Coronary artery (tissue), 2 donors: ENCODE data around the gene NME8.
"Not testable (repeated sequence)": the region's sequence is repeated elsewhere in the genome, so short reads cannot be mapped to it uniquely, and the experiment has no call there.

Source experiments
- DNase-seq: peaks from one replicate; pipeline ENCODE4 v3.0.0-alpha.2; 2017; ENCODE audit warnings: low spot score
- H3K27ac ChIP-seq, 2 donors: fragments of 200-600 bp; sonication (generic); one replicate each; pipeline ENCODE4 v1.5.1; 2016 to 2019
- H3K4me3 ChIP-seq: fragments of 200-600 bp; sonication (generic); 2 replicates; pipeline ENCODE4 v1.5.1; 2016; ENCODE audit warnings: mild to moderate bottlenecking, moderate library complexity
- TF ChIP-seq, protein P1 (sequence below): fragments of 200-600 bp; sonication (generic); IDR thresholded peaks from one replicate; pipeline ENCODE4 v1.5.1; 2019; ENCODE audit warnings: antibody characterized with exemption

NME8 gene, protein sequence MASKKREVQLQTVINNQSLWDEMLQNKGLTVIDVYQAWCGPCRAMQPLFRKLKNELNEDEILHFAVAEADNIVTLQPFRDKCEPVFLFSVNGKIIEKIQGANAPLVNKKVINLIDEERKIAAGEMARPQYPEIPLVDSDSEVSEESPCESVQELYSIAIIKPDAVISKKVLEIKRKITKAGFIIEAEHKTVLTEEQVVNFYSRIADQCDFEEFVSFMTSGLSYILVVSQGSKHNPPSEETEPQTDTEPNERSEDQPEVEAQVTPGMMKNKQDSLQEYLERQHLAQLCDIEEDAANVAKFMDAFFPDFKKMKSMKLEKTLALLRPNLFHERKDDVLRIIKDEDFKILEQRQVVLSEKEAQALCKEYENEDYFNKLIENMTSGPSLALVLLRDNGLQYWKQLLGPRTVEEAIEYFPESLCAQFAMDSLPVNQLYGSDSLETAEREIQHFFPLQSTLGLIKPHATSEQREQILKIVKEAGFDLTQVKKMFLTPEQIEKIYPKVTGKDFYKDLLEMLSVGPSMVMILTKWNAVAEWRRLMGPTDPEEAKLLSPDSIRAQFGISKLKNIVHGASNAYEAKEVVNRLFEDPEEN

DNA sequence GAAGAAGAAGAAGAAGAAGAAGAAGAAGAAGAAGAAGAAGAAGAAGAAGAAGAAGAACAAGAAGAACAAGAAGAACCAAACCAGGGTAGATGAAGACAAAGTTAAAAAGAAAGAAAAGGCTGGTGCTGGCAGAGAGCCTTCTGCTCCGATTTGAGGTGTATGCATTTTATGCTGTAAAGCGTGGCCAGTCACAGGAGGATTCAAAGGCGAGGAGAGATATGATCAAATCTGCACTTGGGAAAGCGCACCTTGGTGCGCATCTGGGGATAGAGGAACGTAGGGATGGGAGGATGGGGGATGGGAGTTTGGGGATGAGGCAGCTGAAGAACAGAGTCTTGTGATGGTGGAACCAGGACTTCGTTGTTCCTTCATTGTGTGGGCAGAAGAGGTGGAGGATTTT, at the start of gene NME8:
Gene NME8, plus strand, starts transcription at position 301 of the 400 bp plus-strand sequence. CDS start 1,670 bp downstream, outside the sequence.
- H3K4me3 ChIP-seq: no peak within 1 kb of the TSS
- TF ChIP-seq, protein P1, sequence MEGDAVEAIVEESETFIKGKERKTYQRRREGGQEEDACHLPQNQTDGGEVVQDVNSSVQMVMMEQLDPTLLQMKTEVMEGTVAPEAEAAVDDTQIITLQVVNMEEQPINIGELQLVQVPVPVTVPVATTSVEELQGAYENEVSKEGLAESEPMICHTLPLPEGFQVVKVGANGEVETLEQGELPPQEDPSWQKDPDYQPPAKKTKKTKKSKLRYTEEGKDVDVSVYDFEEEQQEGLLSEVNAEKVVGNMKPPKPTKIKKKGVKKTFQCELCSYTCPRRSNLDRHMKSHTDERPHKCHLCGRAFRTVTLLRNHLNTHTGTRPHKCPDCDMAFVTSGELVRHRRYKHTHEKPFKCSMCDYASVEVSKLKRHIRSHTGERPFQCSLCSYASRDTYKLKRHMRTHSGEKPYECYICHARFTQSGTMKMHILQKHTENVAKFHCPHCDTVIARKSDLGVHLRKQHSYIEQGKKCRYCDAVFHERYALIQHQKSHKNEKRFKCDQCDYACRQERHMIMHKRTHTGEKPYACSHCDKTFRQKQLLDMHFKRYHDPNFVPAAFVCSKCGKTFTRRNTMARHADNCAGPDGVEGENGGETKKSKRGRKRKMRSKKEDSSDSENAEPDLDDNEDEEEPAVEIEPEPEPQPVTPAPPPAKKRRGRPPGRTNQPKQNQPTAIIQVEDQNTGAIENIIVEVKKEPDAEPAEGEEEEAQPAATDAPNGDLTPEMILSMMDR: no peak

DNA sequence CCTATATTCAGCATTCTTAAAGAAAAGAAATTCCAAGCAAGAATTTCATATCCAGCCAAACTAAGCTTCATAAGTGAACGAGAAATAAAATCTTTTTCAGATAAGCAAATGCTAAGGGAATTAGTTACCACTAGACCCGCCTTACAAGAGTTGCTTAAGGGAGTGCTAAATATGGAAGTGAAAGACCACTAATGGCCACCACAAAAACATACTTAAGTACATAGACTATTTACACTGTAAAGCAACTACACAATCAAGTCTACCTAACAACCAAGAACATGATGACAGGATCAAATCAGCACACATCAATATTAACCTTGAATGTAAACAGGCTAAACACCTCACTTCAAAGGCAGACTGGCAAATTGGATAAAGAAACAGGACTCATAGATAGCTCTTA, 42.2 kb upstream of the NME8 start:
- H3K4me3 ChIP-seq: no peak overlapping the region
- no peak for DNase-seq
- no peak overlapping the region for H3K27ac ChIP-seq
- TF ChIP-seq, protein P1: no peak

More for the DNA sequence above, at the start of gene NME8:
- no peak within 1 kb of the TSS for H3K27ac ChIP-seq
- DNase-seq: no peak

DNA sequence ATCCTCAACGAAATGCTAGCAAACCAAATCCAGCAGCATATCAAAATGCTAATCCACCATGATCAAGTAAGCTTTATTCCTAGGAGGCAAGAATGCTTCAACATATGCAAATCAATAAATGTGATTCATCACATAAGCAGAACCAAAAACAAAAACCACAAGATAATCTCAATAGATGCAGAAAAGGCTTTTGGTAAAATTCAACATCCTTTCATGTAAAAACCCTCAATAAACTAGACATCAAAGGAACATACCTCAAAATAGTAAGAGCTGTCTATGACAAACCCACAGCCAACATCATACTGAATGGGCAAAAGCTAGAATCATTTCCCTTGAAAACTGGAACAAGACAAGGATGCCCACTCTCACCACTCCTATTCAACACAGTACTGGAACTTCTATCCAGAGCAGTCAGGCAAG, 36.2 kb upstream of the NME8 start:
- not testable (repeated sequence) for H3K4me3 ChIP-seq, H3K27ac ChIP-seq, DNase-seq

DNA sequence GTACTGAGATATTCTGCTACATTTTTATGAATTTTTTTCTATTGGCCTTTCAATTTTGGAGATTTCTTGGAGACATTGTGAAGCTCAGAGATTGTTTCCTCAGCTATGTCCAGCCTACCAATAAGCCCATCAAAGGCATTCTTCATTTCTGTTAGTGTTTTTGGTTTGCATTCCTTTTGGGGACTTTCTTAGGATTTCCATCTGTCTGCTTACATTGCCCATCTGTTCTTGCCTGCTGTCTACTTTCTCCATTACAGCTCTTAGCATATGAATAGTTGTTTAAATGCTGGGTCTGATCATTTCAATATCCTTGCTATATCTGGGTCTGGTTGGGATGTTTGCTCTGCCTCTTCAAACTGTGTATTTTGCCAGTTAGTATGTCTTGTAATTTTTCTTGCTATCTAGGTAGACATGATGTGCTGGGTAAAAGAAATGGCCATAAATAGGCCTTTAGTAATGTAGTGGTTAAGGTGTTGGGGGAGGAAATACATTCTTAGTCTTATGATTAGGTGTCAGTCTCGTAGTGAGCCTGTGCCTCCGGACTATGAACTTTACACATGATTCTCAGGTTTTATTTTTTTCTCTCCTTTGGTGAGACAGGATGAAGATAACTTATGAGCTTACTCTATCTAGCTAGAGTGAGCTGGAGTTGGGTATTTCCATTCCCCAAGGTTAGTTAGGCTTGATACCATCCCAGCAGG, 32.6 kb upstream of the NME8 start:
- Histone ChIP-seq H3K27ac (no peak overlapping the region), H3K4me3 (no peak overlapping the region)
- DNase-seq: no peak
- TF ChIP-seq, protein P1: no peak

DNA sequence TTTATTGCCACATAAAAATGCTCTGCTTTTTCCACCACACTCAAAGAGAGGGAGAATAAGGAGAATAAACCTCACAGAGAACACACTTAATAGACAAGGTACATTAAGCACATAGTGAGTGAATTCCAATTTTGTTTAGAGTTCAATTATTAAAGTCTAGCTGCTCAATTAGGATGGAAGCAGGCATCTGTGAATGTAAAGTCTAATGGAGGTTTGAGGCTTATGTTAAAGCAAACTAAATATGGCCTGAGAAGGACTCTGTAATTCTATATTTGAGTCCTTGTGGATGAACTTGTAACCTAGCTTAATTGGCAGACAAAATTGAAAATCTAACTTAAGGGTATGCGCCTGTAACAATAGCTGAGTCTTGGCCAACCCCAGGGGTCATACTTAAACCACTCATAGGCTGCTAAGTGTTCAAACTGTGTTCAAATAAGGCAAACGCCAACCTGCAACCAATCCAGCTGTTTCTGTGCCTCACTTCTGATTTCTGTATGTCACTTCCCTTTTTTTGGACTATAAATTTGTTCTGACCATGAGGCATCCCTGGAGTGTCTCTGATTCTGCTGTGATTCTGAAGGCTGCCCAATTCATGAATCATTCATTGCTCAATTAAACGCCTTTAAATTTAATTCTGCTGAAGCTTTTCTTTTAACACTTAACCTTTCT, 31.3 kb upstream of the NME8 start:
- TF ChIP-seq, protein P1: no peak

DNA sequence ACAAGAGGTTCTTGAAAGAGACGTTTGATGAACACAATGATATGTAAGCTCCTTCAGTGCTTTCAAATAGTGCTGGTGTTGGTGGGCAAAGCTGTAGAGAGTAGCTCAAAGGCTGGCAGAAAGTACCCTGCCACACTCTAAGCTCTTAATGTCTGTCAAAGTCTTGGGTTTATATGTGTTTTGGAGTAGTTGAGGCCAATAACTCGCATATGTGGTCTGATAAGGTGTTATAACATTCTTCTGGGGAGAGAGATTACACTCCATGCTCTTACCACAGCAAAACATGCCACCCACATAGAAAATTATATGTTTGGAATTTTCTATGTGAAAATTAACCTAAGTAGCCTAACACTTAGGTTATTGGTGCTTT, 30.8 kb upstream of the NME8 start:
- TF ChIP-seq, protein P1: no peak
- Histone ChIP-seq H3K4me3 (no peak overlapping the region), H3K27ac (no peak overlapping the region)
- DNase-seq: no peak

More for the DNA sequence above, 31.3 kb upstream of the NME8 start:
- Histone ChIP-seq H3K4me3 (no peak overlapping the region), H3K27ac (no peak overlapping the region)
- no peak for DNase-seq
